Activated B cell treated with CpG ODN at 0.5 μM for 24 hours (primary cell): ENCODE data around the gene IFRD2. TPM values are rescaled to one million over a fixed set of nuclear protein-coding genes. Genes with fewer than 3 reads are reported as not detected.
A peak's percentile ranks its signal among the peaks of the same experiment; 100 is the strongest.

Experiments used
- ATAC-seq: fragments of 200-7000 bp; cut with Tn5 transposase; one replicate; pipeline ENCODE4 v1.10.0; 2021; ENCODE audit warnings: low read depth, mild to moderate bottlenecking, moderate library complexity
- CTCF ChIA-PET: fragments of 350-600 bp; sonication (Branson Sonifier 250); formaldehyde crosslinking; loops from one replicate; lab custom pipeline; 2021; ENCODE audit warnings: antibody characterized with exemption; lab: Charles Lee
- POLR2A ChIA-PET: fragments of 350-600 bp; sonication (Branson Sonifier 250); formaldehyde crosslinking; loops from one replicate; lab custom pipeline; 2021; ENCODE audit warnings: antibody characterized with exemption; lab: Charles Lee
- DNase-seq: peaks from one replicate; pipeline ENCODE4 v3.0.0; 2022
- H3K27ac Mint-ChIP-seq: one replicate; pipeline ENCODE4 v1.8.0; 2020; ENCODE audit warnings: mixed read lengths
- H3K27me3 Mint-ChIP-seq: one replicate; pipeline ENCODE4 v1.8.0; 2021; ENCODE audit warnings: mixed read lengths
- H3K36me3 Mint-ChIP-seq: one replicate; pipeline ENCODE4 v1.8.0; 2021; ENCODE audit warnings: low read depth, mixed read lengths
- H3K4me1 Mint-ChIP-seq: one replicate; pipeline ENCODE4 v1.8.0; 2021; ENCODE audit warnings: mixed read lengths
- H3K4me3 Mint-ChIP-seq: one replicate; pipeline ENCODE4 v1.8.0; 2020; ENCODE audit warnings: mild to moderate bottlenecking, mixed read lengths
- H3K9me3 Mint-ChIP-seq: one replicate; pipeline ENCODE4 v1.8.0; 2020; ENCODE audit warnings: mixed read lengths
- intact Hi-C: fragments of 100-400 bp; cut with micrococcal nuclease; formaldehyde crosslinking; loops from one replicate; pipeline ENCODE4 v1.15.1; 2024
- total RNA-seq: library from RNA; stranded (reverse); gene quantifications from 2 replicates; pipeline ENCODE4 v1.2.3, GENCODE V29; 2022
- TF ChIP-seq, protein P1 (sequence below): fragments of 200-600 bp; IDR thresholded peaks from one replicate; pipeline ENCODE4 v1.8.0; 2022; ENCODE audit warnings: antibody characterized with exemption, mild to moderate bottlenecking

IFRD2 gene
- total RNA-seq, 1 donor from 2014 or later: 105 TPM

DNA sequence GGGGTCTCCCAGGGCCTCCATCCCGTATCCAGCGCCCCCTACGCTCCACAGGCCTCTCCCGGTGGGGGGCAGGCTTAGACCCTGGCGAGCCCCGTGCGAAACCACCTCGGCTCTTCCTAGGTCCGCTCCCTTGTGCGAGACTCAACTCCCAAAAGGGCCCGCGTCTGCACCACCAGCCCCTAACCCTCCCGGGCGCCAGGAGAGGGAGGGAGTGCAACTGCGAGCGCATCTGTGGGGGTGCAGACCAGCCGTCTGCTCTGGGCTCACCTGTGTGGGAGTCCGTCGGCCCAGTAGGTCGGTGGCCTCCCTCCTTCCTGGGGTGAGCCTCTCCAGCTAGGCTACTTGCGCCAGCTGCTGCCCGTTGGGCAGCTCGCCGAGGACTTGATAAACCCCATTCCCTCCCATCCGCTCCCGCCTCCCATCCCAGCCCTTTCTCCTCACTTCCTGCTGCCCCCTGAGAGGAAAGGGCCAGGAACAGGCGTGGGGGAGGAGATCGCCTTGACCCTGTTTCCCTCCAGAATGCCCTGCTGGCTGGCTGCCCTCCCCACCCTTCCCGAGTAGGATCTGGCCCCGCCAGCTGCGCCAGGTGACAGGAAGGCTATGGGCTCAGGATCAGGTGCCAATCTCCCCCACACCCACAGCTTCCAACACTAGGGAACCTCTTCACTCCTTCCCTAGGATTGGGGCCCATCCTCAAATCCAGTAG lies 30.3 kb upstream of the IFRD2 start, which contains the start of gene HYAL2:
HYAL2 (minus strand) TSS at position 360 of the 706 bp plus-strand sequence. CDS start 2,256 bp downstream, outside the sequence.
- no peaks in the 10 kb centered on the region for H3K9me3 Mint-ChIP-seq

DNA sequence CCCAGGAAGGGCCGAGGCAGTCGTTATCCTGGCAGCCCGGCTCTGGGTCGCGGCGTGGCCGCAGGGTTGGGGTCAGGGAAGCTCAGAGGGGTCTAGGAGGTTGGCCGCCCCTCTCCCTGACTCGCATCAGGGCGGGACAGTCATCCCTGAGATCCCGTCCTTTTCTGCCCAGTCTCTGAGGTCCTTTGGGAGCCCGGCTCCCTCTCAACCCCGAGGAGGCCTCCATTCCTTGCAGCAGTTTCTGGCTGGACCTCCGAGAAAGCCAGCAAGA lies 29.8 kb upstream of the IFRD2 start:
- H3K36me3 Mint-ChIP-seq: peaks cover 20% of the 10 kb centered on the region
- ChIA-PET CTCF (interaction anchor here (1.0 to 2.5 kb wide), 4 partner anchors 15 to 127 kb away, joined by 3 to 9 read pairs (median 6); partner anchors contain the start of genes HYAL3, NAA80 and RASSF1), POLR2A (interaction anchor here (0.6 to 9.7 kb wide), 8 partner anchors 12 to 86 kb away, joined by 3 to 167 read pairs (median 5); partner anchors contain the start of genes CYB561D2, GNAI2, HYAL3 and IFRD2)
- no peaks in the 10 kb centered on the region for H3K27me3 Mint-ChIP-seq
- peaks cover 38% of the 10 kb centered on the region for H3K4me1 Mint-ChIP-seq
- H3K9me3 Mint-ChIP-seq: no peaks in the 10 kb centered on the region
- H3K27ac Mint-ChIP-seq: no peak overlapping the region
- peak overlapping the region; percentile 87 for H3K4me3 Mint-ChIP-seq
- TF ChIP-seq, protein P1, sequence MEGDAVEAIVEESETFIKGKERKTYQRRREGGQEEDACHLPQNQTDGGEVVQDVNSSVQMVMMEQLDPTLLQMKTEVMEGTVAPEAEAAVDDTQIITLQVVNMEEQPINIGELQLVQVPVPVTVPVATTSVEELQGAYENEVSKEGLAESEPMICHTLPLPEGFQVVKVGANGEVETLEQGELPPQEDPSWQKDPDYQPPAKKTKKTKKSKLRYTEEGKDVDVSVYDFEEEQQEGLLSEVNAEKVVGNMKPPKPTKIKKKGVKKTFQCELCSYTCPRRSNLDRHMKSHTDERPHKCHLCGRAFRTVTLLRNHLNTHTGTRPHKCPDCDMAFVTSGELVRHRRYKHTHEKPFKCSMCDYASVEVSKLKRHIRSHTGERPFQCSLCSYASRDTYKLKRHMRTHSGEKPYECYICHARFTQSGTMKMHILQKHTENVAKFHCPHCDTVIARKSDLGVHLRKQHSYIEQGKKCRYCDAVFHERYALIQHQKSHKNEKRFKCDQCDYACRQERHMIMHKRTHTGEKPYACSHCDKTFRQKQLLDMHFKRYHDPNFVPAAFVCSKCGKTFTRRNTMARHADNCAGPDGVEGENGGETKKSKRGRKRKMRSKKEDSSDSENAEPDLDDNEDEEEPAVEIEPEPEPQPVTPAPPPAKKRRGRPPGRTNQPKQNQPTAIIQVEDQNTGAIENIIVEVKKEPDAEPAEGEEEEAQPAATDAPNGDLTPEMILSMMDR: no peak
- ATAC-seq: no peak
- intact Hi-C loops: loop anchor here (5.0 kb wide), 1 partner anchor 1605 kb away; the partner anchor contains the start of gene IP6K2
- no peak for DNase-seq

More for the DNA sequence above, 30.3 kb upstream of the IFRD2 start, which contains the start of gene HYAL2:
- Mint-ChIP-seq H3K4me1 (peaks cover 40% of the 10 kb centered on the region), H3K27ac (peak within 1 kb of the TSS; percentile 98), H3K27me3 (no peaks in the 10 kb centered on the region), H3K4me3 (peak within 1 kb of the TSS; percentile 87), H3K36me3 (peaks cover 20% of the 10 kb centered on the region)
- intact Hi-C loops: loop anchor here (5.0 kb wide), 1 partner anchor 1605 kb away; the partner anchor contains the start of gene IP6K2
- TF ChIP-seq, protein P1: no peak
- ChIA-PET POLR2A (interaction anchor here (1.2 to 9.7 kb wide), 3 partner anchors 16 to 86 kb away, joined by 3 to 167 read pairs (median 20); partner anchors contain the start of genes HYAL3, NAA80 and RASSF1), CTCF (interaction anchor here (2.0 to 2.5 kb wide), 2 partner anchors 15 to 23 kb away, joined by 8 to 9 read pairs; partner anchors contain the start of genes HYAL3 and NAA80)
- DNase-seq (no peak), ATAC-seq (no peak)

DNA sequence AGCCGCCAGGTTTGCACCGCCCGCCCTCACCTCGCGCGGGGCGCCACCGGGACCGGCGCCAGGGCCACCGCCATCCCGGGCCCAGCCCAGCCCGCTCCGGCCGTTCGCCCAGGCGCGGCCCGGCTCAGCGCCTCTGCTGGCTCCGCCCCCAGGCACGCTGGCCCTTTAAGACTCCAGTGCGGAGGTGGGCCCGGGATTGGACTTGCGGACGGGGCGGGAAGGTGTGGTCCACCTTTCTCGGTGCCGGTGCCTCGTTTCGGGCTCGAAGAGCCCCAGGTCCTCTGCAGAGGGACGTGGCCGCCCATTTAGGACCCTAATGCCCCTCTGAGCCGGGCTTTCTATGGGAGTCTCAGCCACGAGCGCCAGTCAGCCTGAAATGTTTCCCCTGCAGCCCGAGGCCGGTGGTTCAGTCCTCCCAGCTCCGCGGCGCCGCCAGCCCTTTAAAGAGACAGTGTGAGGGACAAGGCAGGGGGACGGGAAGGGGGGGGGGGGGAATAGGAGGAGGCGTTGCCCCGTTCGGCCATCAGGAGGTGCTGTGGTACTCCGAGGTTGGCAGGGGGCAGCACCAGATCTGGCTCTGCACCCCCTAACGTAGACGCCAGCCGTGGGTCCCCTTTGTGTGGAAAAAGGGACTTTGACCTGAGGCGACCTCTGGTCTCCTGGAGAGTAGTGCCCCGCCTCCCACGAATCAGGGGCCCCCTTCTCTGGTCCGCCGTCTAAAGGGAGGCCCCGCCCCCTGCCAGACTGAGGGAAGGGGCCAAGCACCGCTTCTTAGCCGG lies 29.3 kb upstream of the IFRD2 start:
- peak; percentile 88 for DNase-seq
- H3K4me3 Mint-ChIP-seq: peak overlapping the region; percentile 88
- peaks cover 40% of the 10 kb centered on the region for H3K4me1 Mint-ChIP-seq
- H3K36me3 Mint-ChIP-seq: peaks cover 20% of the 10 kb centered on the region
- intact Hi-C loops: loop anchor here (1.0 to 5.0 kb wide), 7 partner anchors 15 to 1604 kb away; partner anchors contain the start of genes HYAL3, IFRD2, IP6K2 and NAA80
- no peaks in the 10 kb centered on the region for H3K9me3 Mint-ChIP-seq
- ChIA-PET POLR2A (interaction anchor here (0.6 to 9.7 kb wide), 14 partner anchors 11 to 1225 kb away, joined by 3 to 167 read pairs (median 4); partner anchors contain the start of genes CYB561D2, GNAI2, HYAL3 and IFRD2), CTCF (interaction anchor here (0.6 to 2.5 kb wide), 7 partner anchors 16 to 1730 kb away, joined by 3 to 9 read pairs (median 3); partner anchors contain the start of genes GNAI2, HYAL3, NAA80 and RASSF1)
- ATAC-seq: peak; percentile 81
- H3K27me3 Mint-ChIP-seq: no peaks in the 10 kb centered on the region
- TF ChIP-seq, protein P1: no peak
- H3K27ac Mint-ChIP-seq: peak overlapping the region; percentile 98

DNA sequence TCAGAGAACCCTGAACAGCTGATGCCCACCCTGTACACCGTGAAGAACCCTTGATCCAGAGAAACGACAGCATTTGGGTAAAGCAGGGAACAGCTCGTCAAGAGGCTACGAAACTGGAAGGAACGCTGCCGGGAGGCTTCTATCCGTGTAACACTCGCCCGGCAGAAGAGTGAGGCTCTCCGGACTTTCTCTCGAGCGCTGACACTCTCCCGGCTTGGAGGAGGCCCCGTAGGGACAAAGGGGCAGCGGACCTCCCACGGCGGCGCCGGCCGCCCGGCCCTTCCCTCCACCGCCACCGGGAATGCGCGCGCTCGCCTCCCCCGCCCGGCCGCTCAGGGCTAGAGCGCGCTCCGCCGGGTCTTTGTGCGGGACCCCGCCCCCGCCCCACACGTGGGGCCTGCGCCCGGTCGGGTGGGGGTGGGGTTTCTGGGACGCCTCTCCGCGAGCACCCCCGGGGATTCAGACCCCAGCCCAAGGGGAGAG lies 28.7 kb upstream of the IFRD2 start:
- H3K9me3 Mint-ChIP-seq: no peaks in the 10 kb centered on the region
- intact Hi-C loops: loop anchor here (1.0 to 5.0 kb wide), 7 partner anchors 16 to 1604 kb away; partner anchors contain the start of genes HYAL3, IFRD2, IP6K2 and NAA80
- TF ChIP-seq, protein P1: no peak
- peak overlapping the region; percentile 77 for H3K27ac Mint-ChIP-seq
- CTCF ChIA-PET: interaction anchor here (0.6 to 2.5 kb wide), 7 partner anchors 17 to 1731 kb away, joined by 3 to 9 read pairs (median 3); partner anchors contain the start of genes GNAI2, HYAL3, NAA80 and RASSF1
- POLR2A ChIA-PET: interaction anchor here (0.6 to 9.7 kb wide), 11 partner anchors 10 to 1224 kb away, joined by 3 to 167 read pairs (median 4); partner anchors contain the start of genes CYB561D2, GNAI2, HYAL3 and IFRD2
- no peak for DNase-seq
- ATAC-seq: peak; percentile 62
- H3K27me3 Mint-ChIP-seq: no peaks in the 10 kb centered on the region
- peaks cover 43% of the 10 kb centered on the region for H3K4me1 Mint-ChIP-seq
- H3K36me3 Mint-ChIP-seq: peaks cover 15% of the 10 kb centered on the region
- peak overlapping the region; percentile 88 for H3K4me3 Mint-ChIP-seq
